IMR-90 (cell line): ENCODE results near the gene FOXK1. TPM values are rescaled to one million over a fixed set of nuclear protein-coding genes. Genes with fewer than 3 reads are reported as not detected.

Experiments used
- ATAC-seq: fragments of 200-7000 bp; cut with Tn5 transposase; 2 replicates; pipeline ENCODE4 v1.9.1; 2020; ENCODE audit warnings: low read depth, mild to moderate bottlenecking, moderate library complexity
- BruUV-seq: library from RNA; stranded (reverse); fragments of 400-500 nt; replicated peaks from 2 replicates; lab custom pipeline; 2021; lab: Mats Ljungman, UMichigan
- CTCF ChIA-PET: fragments of 300-600 bp; formaldehyde crosslinking; extraction: SDS; loops from one replicate; lab custom pipeline; 2021; ENCODE audit warnings: antibody characterized with exemption; lab: Yijun Ruan, JAX
- POLR2A ChIA-PET: fragments of 300-600 bp; sonication (Branson Sonifier 250); formaldehyde crosslinking; loops from one replicate; lab custom pipeline; 2022; ENCODE audit warnings: antibody characterized with exemption; ENCODE audit not compliant: unreplicated experiment; lab: Charles Lee
- DNase-seq: peaks from one replicate; pipeline ENCODE4 v3.0.0; 2013
- H2AFZ ChIP-seq: replicated peaks from 2 replicates; pipeline ENCODE3; 2013; ENCODE audit warnings: low read length, mild to moderate bottlenecking; ENCODE audit not compliant: poor library complexity
- H2AK5ac ChIP-seq: 2 replicates; pipeline ENCODE4 v1.6.1; 2013; ENCODE audit warnings: low read depth, low read length, inconsistent platforms
- H2AK9ac ChIP-seq: replicated peaks from 2 replicates; pipeline ENCODE3; 2013; ENCODE audit warnings: mild to moderate bottlenecking, low read depth, low read length, moderate library complexity; ENCODE audit not compliant: poor library complexity
- H2BK120ac ChIP-seq: 2 replicates; pipeline ENCODE4 v1.6.1; 2013; ENCODE audit warnings: low read depth, low read length, inconsistent platforms
- H2BK15ac ChIP-seq: 3 replicates; pipeline ENCODE4 v1.6.1; 2013; ENCODE audit warnings: low read depth, low read length, inconsistent platforms
- H2BK20ac ChIP-seq: 2 replicates; pipeline ENCODE4 v1.6.1; 2013; ENCODE audit warnings: low read depth, mild to moderate bottlenecking, inconsistent platforms, low read length, moderate library complexity
- H2BK5ac ChIP-seq: 2 replicates; pipeline ENCODE4 v1.6.1; 2013; ENCODE audit warnings: mild to moderate bottlenecking, low read depth, low read length, inconsistent platforms; ENCODE audit not compliant: poor library complexity, severe bottlenecking
- H3K14ac ChIP-seq: replicated peaks from 2 replicates; pipeline ENCODE4 v1.6.1; 2013; ENCODE audit warnings: low read depth, low read length, inconsistent platforms
- H3K18ac ChIP-seq: 2 replicates; pipeline ENCODE4 v1.6.1; 2013; ENCODE audit warnings: low read depth, low read length, control low read depth
- H3K23ac ChIP-seq: 2 replicates; pipeline ENCODE4 v1.6.1; 2013; ENCODE audit warnings: low read depth, low read length, inconsistent platforms
- H3K27ac ChIP-seq: 2 replicates; pipeline ENCODE4 v1.5.1; 2013; ENCODE audit warnings: mild to moderate bottlenecking, control low read depth, low read length; ENCODE audit not compliant: insufficient read depth
- H3K27me3 ChIP-seq: 2 replicates; pipeline ENCODE4 v1.6.1; 2013; ENCODE audit warnings: low read length; ENCODE audit not compliant: control insufficient read depth, insufficient read depth
- H3K36me3 ChIP-seq: 2 replicates; pipeline ENCODE4 v1.6.1; 2013; ENCODE audit warnings: low read length, mixed read lengths; ENCODE audit not compliant: control insufficient read depth, insufficient read depth
- H3K4ac ChIP-seq: 2 replicates; pipeline ENCODE4 v1.6.1; 2013; ENCODE audit warnings: low read depth, low read length, inconsistent platforms
- H3K4me1 ChIP-seq: 2 replicates; pipeline ENCODE4 v1.6.1; 2013; ENCODE audit warnings: low read length, mixed read lengths; ENCODE audit not compliant: control insufficient read depth, insufficient read depth
- H3K4me2 ChIP-seq: 2 replicates; pipeline ENCODE4 v1.6.1; 2013; ENCODE audit warnings: low read depth, mild to moderate bottlenecking, control low read depth, low read length, moderate library complexity
- H3K4me3 ChIP-seq: 2 replicates; pipeline ENCODE4 v1.5.1; 2013; ENCODE audit warnings: low read depth, mild to moderate bottlenecking, control low read depth, low read length, moderate library complexity; ENCODE audit not compliant: insufficient read depth
- H3K56ac ChIP-seq: 2 replicates; pipeline ENCODE4 v1.6.1; 2013; ENCODE audit warnings: low read length, inconsistent platforms; ENCODE audit not compliant: insufficient read depth; ENCODE audit errors: extremely low read depth
- H3K79me1 ChIP-seq, 2 experiments: 2 replicates each; pipeline ENCODE4 v1.6.1; 2013; ENCODE audit warnings: low read length in 2 of 2, inconsistent platforms in 1 of 2, low read depth in 1 of 2
- H3K9ac ChIP-seq: 2 replicates; pipeline ENCODE4 v1.6.1; 2013; ENCODE audit warnings: low read depth, low read length, control low read depth
- H3K9me1 ChIP-seq: 2 replicates; pipeline ENCODE4 v1.6.1; 2013; ENCODE audit warnings: low read length, inconsistent platforms; ENCODE audit not compliant: insufficient read depth
- H3K9me3 ChIP-seq: 2 replicates; pipeline ENCODE4 v1.6.1; 2013; ENCODE audit warnings: low read length; ENCODE audit not compliant: control insufficient read depth, insufficient read depth
- H4K20me1 ChIP-seq: 2 replicates; pipeline ENCODE4 v1.6.1; 2013; ENCODE audit warnings: low read length, inconsistent platforms; ENCODE audit not compliant: insufficient read depth
- H4K5ac ChIP-seq: 2 replicates; pipeline ENCODE4 v1.6.1; 2013; ENCODE audit warnings: mild to moderate bottlenecking, low read depth, low read length, control low read depth
- H4K8ac ChIP-seq, 2 experiments: 2 replicates each; pipeline ENCODE4 v1.6.1; 2013; ENCODE audit warnings: low read depth in 2 of 2, low read length in 2 of 2, control low read depth in 1 of 2, inconsistent platforms in 1 of 2
- H4K91ac ChIP-seq: 2 replicates; pipeline ENCODE4 v1.6.1; 2013; ENCODE audit warnings: low read depth, low read length, inconsistent platforms; ENCODE audit not compliant: insufficient read depth
- BHLHE40 ChIP-seq: fragments of 150-350 bp; IDR thresholded peaks from 2 replicates; pipeline ENCODE4 v1.6.1; 2016; ENCODE audit warnings: mild to moderate bottlenecking, low read depth, low read length
- CEBPB ChIP-seq: IDR thresholded peaks from 2 replicates; pipeline ENCODE4 v1.6.1; 2012; ENCODE audit warnings: low read depth, low read length, improper control_type of control experiment
- CHD1 ChIP-seq: IDR thresholded peaks from 2 replicates; pipeline ENCODE4 v1.6.1; 2012; ENCODE audit warnings: low read depth, low read length, improper control_type of control experiment
- FOS ChIP-seq: fragments of 150-350 bp; IDR thresholded peaks from 2 replicates; pipeline ENCODE4 v1.6.1; 2016; ENCODE audit warnings: low read depth, low read length
- MAFK ChIP-seq: IDR thresholded peaks from 2 replicates; pipeline ENCODE4 v1.6.1; 2012; ENCODE audit warnings: low read depth, low read length, improper control_type of control experiment
- MAZ ChIP-seq: IDR thresholded peaks from 2 replicates; pipeline ENCODE4 v1.6.1; 2012; ENCODE audit warnings: low read depth, mild to moderate bottlenecking, low read length, improper control_type of control experiment, moderate library complexity, borderline replicate concordance
- MXI1 ChIP-seq: IDR thresholded peaks from 2 replicates; pipeline ENCODE4 v1.6.1; 2012; ENCODE audit warnings: low read depth, mild to moderate bottlenecking, low read length, moderate library complexity, borderline replicate concordance
- NFE2L2 ChIP-seq: fragments of 150-350 bp; IDR thresholded peaks from 2 replicates; pipeline ENCODE4 v1.6.1; 2016; ENCODE audit warnings: low read depth, mild to moderate bottlenecking, low read length
- POLR2A ChIP-seq: IDR thresholded peaks from 2 replicates; pipeline ENCODE4 v1.6.1; 2012; ENCODE audit warnings: mild to moderate bottlenecking, low read depth, low read length
- RAD21 ChIP-seq: IDR thresholded peaks from 2 replicates; pipeline ENCODE4 v1.6.1; 2012; ENCODE audit warnings: low read length, improper control_type of control experiment
- RCOR1 ChIP-seq: IDR thresholded peaks from 2 replicates; pipeline ENCODE4 v1.6.1; 2012; ENCODE audit warnings: mild to moderate bottlenecking, low read length, improper control_type of control experiment; ENCODE audit not compliant: insufficient replicate concordance
- RFX5 ChIP-seq: IDR thresholded peaks from 2 replicates; pipeline ENCODE4 v1.8.0; 2012; ENCODE audit warnings: low read depth, mild to moderate bottlenecking, low read length, moderate library complexity
- SMC3 ChIP-seq: fragments of 150-350 bp; IDR thresholded peaks from 2 replicates; pipeline ENCODE4 v1.6.1; 2016; ENCODE audit warnings: low read depth, mild to moderate bottlenecking, antibody characterized with exemption, low read length, moderate library complexity
- WGBS, 2 experiments: methylation state at CpG; one replicate each; pipeline versions ENCODE4 v1.1.5 to v1.1.7; 2013; ENCODE audit warnings: missing lambda C conversion rate in 2 of 2; ENCODE audit not compliant: insufficient read length in 1 of 2; ENCODE audit errors: extremely low coverage in 2 of 2; 5-methylcytosine and 5-hydroxymethylcytosine counted together
- dilution Hi-C: fragments of 300-500 bp; cut with HindIII; formaldehyde crosslinking; loops from one replicate; pipeline ENCODE4 v1.14.3; 2018; ENCODE audit warnings: low sequenced_read_pairs; ENCODE audit not compliant: unreplicated experiment
- in situ Hi-C: fragments of 300-500 bp; cut with MboI; formaldehyde crosslinking; loops from 3 replicates; pipeline ENCODE4 v1.14.3; 2019; ENCODE audit warnings: low sequenced_read_pairs, inconsistent platforms, mixed read lengths
- intact Hi-C: fragments of 100-400 bp; cut with micrococcal nuclease; formaldehyde crosslinking; loops from 2 replicates; pipeline ENCODE4 v1.10.0; 2022
- polyA plus RNA-seq, 3 experiments: library from polyadenylated mRNA; depleted of rRNA; stranded (reverse); fragments of >200 nt; gene quantifications; 2 replicates each; pipeline ENCODE4 v1.2.3, GENCODE V29; 2012; ENCODE audit warnings: low replicate concordance in 1 of 3
- total RNA-seq: library from RNA; depleted of rRNA; stranded (reverse); fragments of >200 nt; gene quantifications from 2 replicates; pipeline ENCODE4 v1.2.3, GENCODE V29; 2012
- TF ChIP-seq, protein P1 (sequence below): fragments of 150-350 bp; IDR thresholded peaks from 2 replicates; pipeline ENCODE4 v1.6.1; 2017; ENCODE audit warnings: mild to moderate bottlenecking, antibody characterized with exemption, low read length, low read depth
- TF ChIP-seq, protein P2 (sequence below): fragments of 150-350 bp; IDR thresholded peaks from 2 replicates; pipeline ENCODE4 v1.6.1; 2016; ENCODE audit warnings: low read depth, mild to moderate bottlenecking, low read length, moderate library complexity, borderline replicate concordance
- TF ChIP-seq, protein P3 (sequence below): conservative IDR thresholded peaks from 2 replicates; pipeline ENCODE4 v1.5.1; 2012; ENCODE audit warnings: mild to moderate bottlenecking, low read depth, low read length, improper control_type of control experiment

The FOXK1 gene
- total and polyA plus RNA-seq, 2 of the 4 experiments (the other 2 are of a cell fraction), result 4.3 to 8.8 TPM

DNA sequence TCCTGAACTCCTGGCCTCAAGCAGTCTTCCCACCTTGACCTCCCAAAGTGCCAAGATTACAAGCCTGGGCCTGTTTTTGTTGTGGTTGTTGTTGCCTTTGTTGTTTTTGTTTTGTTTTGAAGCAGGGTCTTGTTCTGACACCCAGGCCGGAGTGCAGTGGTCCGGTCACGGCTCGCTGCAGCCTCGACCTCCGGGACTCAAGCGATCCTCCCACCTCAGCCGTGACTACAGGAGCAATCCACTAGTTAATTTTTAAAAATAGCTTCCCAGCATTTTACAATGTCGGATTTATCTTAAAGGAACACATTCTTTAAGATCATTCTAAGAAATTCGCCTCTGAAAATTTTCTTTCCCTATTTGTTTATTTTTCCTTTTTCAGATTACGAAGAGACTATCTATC is 65.7 kb downstream of the FOXK1 start:
- ChIA-PET POLR2A (no interaction called here), CTCF (interaction anchor here (0.6 to 1.1 kb wide), 2 partner anchors 106 to 1948 kb away, joined by 3 read pairs; no protein-coding TSS in a partner anchor)
- no peak overlapping the region for H2BK15ac ChIP-seq
- peaks cover 10% of the 10 kb centered on the region for H3K4me1 ChIP-seq
- H2BK20ac ChIP-seq, result no peak overlapping the region
- dilution Hi-C loops, result no loop called here
- in situ Hi-C loops, result no loop called here
- H2AFZ ChIP-seq, result no peak overlapping the region
- no peak overlapping the region for H3K56ac ChIP-seq
- peaks cover 43% of the 10 kb centered on the region for H3K36me3 ChIP-seq
- no peak for ATAC-seq
- H4K91ac ChIP-seq, result no peak overlapping the region
- H3K4me3 ChIP-seq, result no peak overlapping the region
- H4K20me1 ChIP-seq, result peaks cover 6% of the 10 kb centered on the region; the same call in 1 of the 2 replicates
- H3K27me3 ChIP-seq, result no peaks in the 10 kb centered on the region
- BruUV-seq, result no TSS peak
- no peak overlapping the region for H3K23ac ChIP-seq
- no peak overlapping the region for H4K8ac ChIP-seq
- H2AK5ac ChIP-seq, result no peak overlapping the region; the same call in 1 of the 2 replicates
- H3K4me2 ChIP-seq, result no peak overlapping the region
- no peak for TF ChIP-seq MAZ
- TF ChIP-seq, protein P1, sequence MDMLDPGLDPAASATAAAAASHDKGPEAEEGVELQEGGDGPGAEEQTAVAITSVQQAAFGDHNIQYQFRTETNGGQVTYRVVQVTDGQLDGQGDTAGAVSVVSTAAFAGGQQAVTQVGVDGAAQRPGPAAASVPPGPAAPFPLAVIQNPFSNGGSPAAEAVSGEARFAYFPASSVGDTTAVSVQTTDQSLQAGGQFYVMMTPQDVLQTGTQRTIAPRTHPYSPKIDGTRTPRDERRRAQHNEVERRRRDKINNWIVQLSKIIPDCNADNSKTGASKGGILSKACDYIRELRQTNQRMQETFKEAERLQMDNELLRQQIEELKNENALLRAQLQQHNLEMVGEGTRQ, result no peak
- TF ChIP-seq FOS, result no peak
- no peak for TF ChIP-seq RAD21
- no peak for TF ChIP-seq RCOR1
- TF ChIP-seq MXI1, result no peak
- TF ChIP-seq RFX5, result no peak
- TF ChIP-seq, protein P2, sequence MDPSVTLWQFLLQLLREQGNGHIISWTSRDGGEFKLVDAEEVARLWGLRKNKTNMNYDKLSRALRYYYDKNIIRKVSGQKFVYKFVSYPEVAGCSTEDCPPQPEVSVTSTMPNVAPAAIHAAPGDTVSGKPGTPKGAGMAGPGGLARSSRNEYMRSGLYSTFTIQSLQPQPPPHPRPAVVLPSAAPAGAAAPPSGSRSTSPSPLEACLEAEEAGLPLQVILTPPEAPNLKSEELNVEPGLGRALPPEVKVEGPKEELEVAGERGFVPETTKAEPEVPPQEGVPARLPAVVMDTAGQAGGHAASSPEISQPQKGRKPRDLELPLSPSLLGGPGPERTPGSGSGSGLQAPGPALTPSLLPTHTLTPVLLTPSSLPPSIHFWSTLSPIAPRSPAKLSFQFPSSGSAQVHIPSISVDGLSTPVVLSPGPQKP, result no peak
- no peak for TF ChIP-seq POLR2A
- no peak for TF ChIP-seq NFE2L2
- no peak for TF ChIP-seq CEBPB
- TF ChIP-seq, protein P3, sequence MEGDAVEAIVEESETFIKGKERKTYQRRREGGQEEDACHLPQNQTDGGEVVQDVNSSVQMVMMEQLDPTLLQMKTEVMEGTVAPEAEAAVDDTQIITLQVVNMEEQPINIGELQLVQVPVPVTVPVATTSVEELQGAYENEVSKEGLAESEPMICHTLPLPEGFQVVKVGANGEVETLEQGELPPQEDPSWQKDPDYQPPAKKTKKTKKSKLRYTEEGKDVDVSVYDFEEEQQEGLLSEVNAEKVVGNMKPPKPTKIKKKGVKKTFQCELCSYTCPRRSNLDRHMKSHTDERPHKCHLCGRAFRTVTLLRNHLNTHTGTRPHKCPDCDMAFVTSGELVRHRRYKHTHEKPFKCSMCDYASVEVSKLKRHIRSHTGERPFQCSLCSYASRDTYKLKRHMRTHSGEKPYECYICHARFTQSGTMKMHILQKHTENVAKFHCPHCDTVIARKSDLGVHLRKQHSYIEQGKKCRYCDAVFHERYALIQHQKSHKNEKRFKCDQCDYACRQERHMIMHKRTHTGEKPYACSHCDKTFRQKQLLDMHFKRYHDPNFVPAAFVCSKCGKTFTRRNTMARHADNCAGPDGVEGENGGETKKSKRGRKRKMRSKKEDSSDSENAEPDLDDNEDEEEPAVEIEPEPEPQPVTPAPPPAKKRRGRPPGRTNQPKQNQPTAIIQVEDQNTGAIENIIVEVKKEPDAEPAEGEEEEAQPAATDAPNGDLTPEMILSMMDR, result no peak
- TF ChIP-seq CHD1, result no peak
- no peak for TF ChIP-seq BHLHE40
- no peak for TF ChIP-seq SMC3
- TF ChIP-seq MAFK, result no peak
- H2AK9ac ChIP-seq, result no peak overlapping the region
- H3K9me1 ChIP-seq, result peaks cover 2% of the 10 kb centered on the region; the same call in 1 of the 2 replicates
- H2BK5ac ChIP-seq, result no peak overlapping the region
- H2BK120ac ChIP-seq, result no peak overlapping the region
- no peak overlapping the region for H4K5ac ChIP-seq
- H3K27ac ChIP-seq, result peak overlapping the region; percentile 20; the same call in 1 of the 2 replicates
- 82% methylated on average over 6 of the region's 11 CpGs; no CpG with 5 or more reads in 1 of the 2 experiments for WGBS, 2 experiments
- H3K79me1 ChIP-seq, result peaks cover 12 to 60% of the 10 kb centered on the region in 2 experiments
- H3K9ac ChIP-seq, result no peak overlapping the region
- no peak overlapping the region for H3K18ac ChIP-seq
- H3K14ac ChIP-seq, result no peak overlapping the region
- H3K4ac ChIP-seq, result no peak overlapping the region
- no peaks in the 10 kb centered on the region for H3K9me3 ChIP-seq
- DNase-seq, result no peak
- intact Hi-C loops, result no loop called here
